GM13977 (cell line): Measurements from ENCODE around the gene ZNF467.

Experiments
- DNase-seq: peaks from one replicate; pipeline ENCODE4 v3.0.0; 2012; ENCODE audit warnings: low spot score
- in situ Hi-C: fragments of 300-500 bp; cut with MboI; formaldehyde crosslinking; loops from one replicate; pipeline ENCODE4 v1.12.0; 2022; ENCODE audit warnings: low sequenced_read_pairs, low pct_unique_long_range_greater_than_20kb, mixed read lengths, inconsistent platforms; ENCODE audit not compliant: unreplicated experiment
- TF ChIP-seq, protein P1 (sequence below): IDR thresholded peaks from 2 replicates; pipeline ENCODE4 v1.5.1; 2012; ENCODE audit warnings: mild to moderate bottlenecking, control low read depth; ENCODE audit not compliant: insufficient read depth; ENCODE audit errors: extremely low read depth, missing control alignments

The ZNF467 gene

DNA sequence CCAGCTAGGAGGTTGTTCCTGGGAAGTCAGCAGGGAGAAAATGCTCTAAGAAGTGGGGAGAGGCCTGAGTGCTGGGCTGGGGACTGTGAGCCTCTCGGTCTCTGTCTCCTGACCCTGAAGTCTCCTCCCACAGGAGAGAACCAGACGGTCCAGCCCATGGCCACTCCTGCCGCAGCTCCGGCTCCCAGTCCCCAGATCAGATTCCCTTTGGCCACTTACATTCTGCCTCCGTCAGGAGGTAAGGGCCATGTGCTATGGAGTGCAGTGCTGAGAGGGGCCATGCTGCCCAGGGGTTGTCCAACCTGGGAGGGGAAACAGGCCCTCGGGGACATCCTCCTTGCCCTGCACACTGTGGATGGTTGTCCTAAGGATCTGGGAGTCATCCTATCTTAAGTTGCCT is 21.3 kb upstream of the ZNF467 start:
- in situ Hi-C loops = no loop called here
- DNase-seq = no peak
- TF ChIP-seq, protein P1, sequence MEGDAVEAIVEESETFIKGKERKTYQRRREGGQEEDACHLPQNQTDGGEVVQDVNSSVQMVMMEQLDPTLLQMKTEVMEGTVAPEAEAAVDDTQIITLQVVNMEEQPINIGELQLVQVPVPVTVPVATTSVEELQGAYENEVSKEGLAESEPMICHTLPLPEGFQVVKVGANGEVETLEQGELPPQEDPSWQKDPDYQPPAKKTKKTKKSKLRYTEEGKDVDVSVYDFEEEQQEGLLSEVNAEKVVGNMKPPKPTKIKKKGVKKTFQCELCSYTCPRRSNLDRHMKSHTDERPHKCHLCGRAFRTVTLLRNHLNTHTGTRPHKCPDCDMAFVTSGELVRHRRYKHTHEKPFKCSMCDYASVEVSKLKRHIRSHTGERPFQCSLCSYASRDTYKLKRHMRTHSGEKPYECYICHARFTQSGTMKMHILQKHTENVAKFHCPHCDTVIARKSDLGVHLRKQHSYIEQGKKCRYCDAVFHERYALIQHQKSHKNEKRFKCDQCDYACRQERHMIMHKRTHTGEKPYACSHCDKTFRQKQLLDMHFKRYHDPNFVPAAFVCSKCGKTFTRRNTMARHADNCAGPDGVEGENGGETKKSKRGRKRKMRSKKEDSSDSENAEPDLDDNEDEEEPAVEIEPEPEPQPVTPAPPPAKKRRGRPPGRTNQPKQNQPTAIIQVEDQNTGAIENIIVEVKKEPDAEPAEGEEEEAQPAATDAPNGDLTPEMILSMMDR = no peak

DNA sequence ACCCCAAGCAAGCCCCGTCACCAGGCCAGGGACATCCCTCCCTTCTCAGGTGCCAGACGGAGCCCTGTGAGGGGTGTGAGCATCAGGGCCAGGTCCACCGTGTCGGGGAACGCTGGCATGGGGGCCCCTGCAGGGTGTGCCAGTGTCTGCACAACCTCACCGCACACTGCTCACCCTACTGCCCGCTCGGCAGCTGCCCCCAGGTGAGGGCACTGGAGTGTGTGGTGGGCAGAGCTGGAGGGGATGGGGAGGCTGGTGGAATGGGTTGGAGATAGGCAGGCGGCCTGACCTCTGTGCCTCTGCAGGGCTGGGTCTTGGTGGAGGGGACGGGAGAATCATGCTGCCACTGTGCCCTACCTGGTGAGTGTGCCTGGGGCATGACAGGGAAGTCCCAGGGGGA is 19.9 kb upstream of the ZNF467 start:
- TF ChIP-seq, protein P1 = no peak
- in situ Hi-C loops = no loop called here
- DNase-seq = no peak

DNA sequence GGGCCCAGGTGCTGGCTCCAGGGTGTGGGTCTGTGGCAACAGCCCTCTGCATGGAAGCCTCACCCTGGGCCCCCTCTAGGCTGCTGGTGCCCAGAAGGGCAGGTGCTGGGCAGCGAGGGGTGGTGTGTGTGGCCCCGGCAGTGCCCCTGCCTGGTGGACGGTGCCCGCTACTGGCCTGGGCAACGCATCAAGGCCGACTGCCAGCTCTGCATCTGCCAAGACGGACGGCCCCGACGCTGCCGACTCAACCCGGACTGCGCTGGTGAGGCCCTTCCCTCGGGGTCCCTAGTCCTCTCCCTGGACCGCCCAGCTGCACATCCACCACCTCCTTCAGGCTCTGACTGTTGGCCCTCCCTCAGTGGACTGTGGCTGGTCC is 18.8 kb upstream of the ZNF467 start:
- no peak for DNase-seq
- TF ChIP-seq, protein P1 = no peak
- in situ Hi-C loops = no loop called here

DNA sequence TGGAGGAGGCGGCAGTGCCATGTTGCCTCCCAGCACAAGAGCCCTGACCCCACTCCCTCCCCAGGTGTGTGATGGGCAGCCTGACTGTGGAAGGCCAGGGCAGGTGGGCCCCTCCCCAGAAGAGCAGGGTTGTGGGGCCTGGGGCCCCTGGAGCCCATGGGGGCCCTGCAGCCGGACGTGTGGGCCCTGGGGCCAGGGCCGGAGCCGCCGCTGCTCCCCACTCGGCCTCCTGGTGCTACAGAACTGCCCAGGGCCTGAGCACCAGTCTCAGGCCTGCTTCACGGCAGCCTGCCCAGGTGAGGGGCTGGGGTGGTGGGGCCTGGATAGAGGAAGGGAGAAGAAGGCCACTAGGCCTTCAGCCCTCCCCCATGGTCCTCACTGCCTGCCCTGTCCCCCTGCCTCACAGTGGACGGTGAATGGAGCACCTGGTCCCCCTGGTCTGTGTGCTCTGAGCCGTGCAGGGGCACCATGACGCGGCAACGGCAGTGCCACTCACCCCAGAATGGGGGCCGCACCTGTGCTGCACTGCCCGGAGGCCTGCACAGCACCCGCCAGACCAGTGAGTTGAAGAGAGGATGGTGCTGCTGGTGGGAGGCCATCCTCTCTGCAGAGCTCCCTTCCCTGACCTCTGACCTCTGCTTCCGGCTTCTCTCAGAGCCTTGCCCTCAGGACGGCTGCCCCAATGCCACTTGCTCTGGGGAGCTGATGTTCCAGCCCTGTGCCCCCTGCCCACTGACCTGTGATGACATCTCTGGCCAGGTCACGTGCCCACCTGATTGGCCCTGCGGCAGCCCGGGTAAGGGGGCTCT is 18.2 kb upstream of the ZNF467 start:
- TF ChIP-seq, protein P1 = no peak
- no peak for DNase-seq
- in situ Hi-C loops = no loop called here

DNA sequence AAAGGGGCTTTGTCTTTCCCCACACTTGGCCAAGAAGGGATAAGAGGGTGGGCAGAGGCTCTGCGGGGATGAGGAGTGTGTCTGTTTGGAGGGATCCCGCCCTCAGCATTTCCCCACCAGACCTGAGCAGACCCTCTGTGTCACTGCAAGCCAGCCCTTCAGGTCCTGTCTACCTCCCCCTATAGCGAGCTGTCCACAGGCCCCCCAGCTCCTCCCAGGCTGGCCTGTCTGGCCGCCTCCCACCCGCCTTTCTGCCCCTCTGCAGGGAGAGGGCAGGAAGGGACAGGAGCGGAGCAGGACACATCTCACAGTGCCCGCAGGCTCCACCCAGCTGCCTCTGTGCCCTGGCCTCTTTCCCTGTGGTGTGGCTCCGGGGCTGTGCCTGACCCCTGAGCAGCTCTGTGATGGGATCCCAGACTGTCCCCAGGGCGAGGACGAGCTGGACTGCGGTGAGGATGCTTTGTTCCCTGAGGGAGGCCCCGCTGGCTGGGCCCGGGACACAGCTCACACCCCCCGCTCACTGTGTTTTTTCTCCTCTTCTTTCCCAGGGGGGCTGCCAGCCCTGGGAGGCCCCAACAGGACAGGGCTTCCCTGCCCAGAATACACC is 17.5 kb upstream of the ZNF467 start:
- DNase-seq = no peak
- TF ChIP-seq, protein P1 = no peak

DNA sequence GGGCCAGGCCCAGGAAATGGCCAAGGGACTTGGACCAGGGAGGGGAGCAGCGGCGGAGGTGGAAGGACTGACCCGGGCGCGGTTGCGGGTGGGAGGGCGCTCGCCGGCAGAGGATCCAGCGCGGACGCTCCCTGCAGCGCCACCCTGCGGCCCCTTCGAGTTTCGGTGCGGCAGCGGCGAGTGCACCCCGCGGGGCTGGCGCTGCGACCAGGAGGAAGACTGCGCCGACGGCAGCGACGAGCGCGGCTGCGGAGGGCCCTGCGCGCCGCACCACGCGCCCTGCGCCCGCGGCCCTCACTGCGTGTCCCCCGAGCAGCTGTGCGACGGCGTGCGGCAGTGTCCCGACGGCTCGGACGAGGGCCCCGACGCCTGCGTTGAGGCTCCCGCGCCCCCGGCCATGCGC is 16.8 kb upstream of the ZNF467 start:
- no peak for DNase-seq
- TF ChIP-seq, protein P1 = peak; percentile 51
- in situ Hi-C loops = no loop called here

More for the DNA sequence above, 17.5 kb upstream of the ZNF467 start:
- in situ Hi-C loops = no loop called here
